H1 (cell line): ENCODE data around the gene AAK1. TPM values are rescaled to one million over a fixed set of nuclear protein-coding genes. Genes with fewer than 3 reads are reported as not detected.
A peak's percentile ranks its signal among the peaks of the same experiment; 100 is the strongest.

Experiments used
- CTCF ChIA-PET: fragments of 300-600 bp; sonication (Branson Sonifier 250); formaldehyde crosslinking; loops from one replicate; lab custom pipeline; 2021; ENCODE audit not compliant: partially characterized antibody; lab: Charles Lee
- POLR2A ChIA-PET: fragments of 300-600 bp; sonication (Branson Sonifier 250); formaldehyde crosslinking; loops from one replicate; lab custom pipeline; 2021; ENCODE audit warnings: inconsistent platforms; ENCODE audit not compliant: partially characterized antibody; lab: Charles Lee
- DNase-seq, 2 experiments: peaks; one replicate each; pipeline versions ENCODE4 v3.0.0 to v3.0.0-alpha.2; 2010 to 2022; ENCODE audit warnings: low spot score in 2 of 2, low read depth in 1 of 2, mixed read lengths in 1 of 2
- FAIRE-seq: peaks from 2 replicates; lab custom pipeline; 2011; peaks lifted over from hg19 to GRCh38; lab: Jason Lieb, UNC
- H2AFZ ChIP-seq: 2 replicates; pipeline ENCODE4 v1.8.1; 2012; ENCODE audit warnings: low read length, inconsistent platforms
- H2AK5ac ChIP-seq: 2 replicates; pipeline ENCODE4 v1.6.1; 2013; ENCODE audit warnings: low read depth, low read length
- H2BK120ac ChIP-seq: replicated peaks from 2 replicates; pipeline ENCODE3; 2013; ENCODE audit warnings: low read depth, low read length, inconsistent platforms
- H2BK12ac ChIP-seq: 2 replicates; pipeline ENCODE4 v1.6.1; 2013; ENCODE audit warnings: low read depth, low read length
- H2BK15ac ChIP-seq: 2 replicates; pipeline ENCODE4 v1.6.1; 2013; ENCODE audit warnings: low read length
- H2BK20ac ChIP-seq: 2 replicates; pipeline ENCODE4 v1.6.1; 2013; ENCODE audit warnings: low read length
- H2BK5ac ChIP-seq: 2 replicates; pipeline ENCODE4 v1.6.1; 2013; ENCODE audit warnings: low read depth, low read length
- H3K14ac ChIP-seq: 2 replicates; pipeline ENCODE4 v1.6.1; 2013; ENCODE audit warnings: inconsistent platforms; ENCODE audit not compliant: insufficient read length
- H3K18ac ChIP-seq: 2 replicates; pipeline ENCODE4 v1.6.1; 2013; ENCODE audit warnings: low read length; ENCODE audit errors: extremely low read depth
- H3K23ac ChIP-seq: 2 replicates; pipeline ENCODE4 v1.6.1; 2013; ENCODE audit warnings: inconsistent platforms; ENCODE audit not compliant: insufficient read length
- H3K23me2 ChIP-seq: 2 replicates; pipeline ENCODE4 v1.6.1; 2013; ENCODE audit warnings: low read depth, low read length
- H3K27ac ChIP-seq: 2 replicates; pipeline ENCODE4 v1.6.1; 2011; ENCODE audit warnings: low read depth, low read length, inconsistent platforms
- H3K27me3 ChIP-seq, 4 experiments: replicated peaks in 1 of 4; 1 replicate in 1 of 4; 2 replicates in 3 of 4; pipeline versions ENCODE4 v1.6.1 to v1.8.1; 2011 to 2013; ENCODE audit warnings: low read length in 3 of 4, mild to moderate bottlenecking in 3 of 4, inconsistent platforms in 2 of 4, mixed read lengths in 2 of 4, moderate library complexity in 1 of 4; ENCODE audit not compliant: control insufficient read depth in 3 of 4, insufficient read depth in 3 of 4; ENCODE audit errors: extremely low read depth in 1 of 4
- H3K36me3 ChIP-seq, 4 experiments: 2 replicates each; pipeline versions ENCODE4 v1.6.1 to v1.8.1; 2011 to 2013; ENCODE audit warnings: mild to moderate bottlenecking in 4 of 4, low read length in 3 of 4, moderate library complexity in 2 of 4, control low read depth in 1 of 4, inconsistent platforms in 1 of 4; ENCODE audit not compliant: insufficient read depth in 4 of 4, control insufficient read depth in 2 of 4
- H3K4ac ChIP-seq: replicated peaks from 2 replicates; pipeline ENCODE3; 2013; ENCODE audit warnings: low read length, low read depth, mixed read lengths, inconsistent platforms; ENCODE audit not compliant: insufficient read length
- H3K4me1 ChIP-seq, 4 experiments: replicated peaks in 1 of 4; 1 replicate in 1 of 4; 2 replicates in 3 of 4; pipeline versions ENCODE4 v1.6.1 to v1.8.1; 2011 to 2013; ENCODE audit warnings: low read length in 3 of 4, inconsistent platforms in 2 of 4, mixed read lengths in 1 of 4; ENCODE audit not compliant: insufficient read depth in 4 of 4, control insufficient read depth in 3 of 4
- H3K4me2 ChIP-seq, 2 experiments: 2 replicates each; pipeline versions ENCODE4 v1.6.1 to v1.8.1; 2011 to 2013; ENCODE audit warnings: low read depth in 2 of 2, low read length in 2 of 2, control low read depth in 1 of 2, inconsistent platforms in 1 of 2, mild to moderate bottlenecking in 1 of 2; ENCODE audit not compliant: insufficient read depth in 1 of 2
- H3K4me3 ChIP-seq, 4 experiments: fragments of 200-600, 300-600 bp in 1 of 4; sonication (generic), shearing (Covaris generic), sonication (Bioruptor Twin) in 1 of 4; 2 replicates each; pipeline versions ENCODE4 v1.5.1 to v1.8.1; 2011 to 2016; ENCODE audit warnings: low read length in 4 of 4, low read depth in 3 of 4, control low read depth in 2 of 4, inconsistent platforms in 2 of 4, mild to moderate bottlenecking in 2 of 4, mixed read lengths in 1 of 4, moderate library complexity in 1 of 4; ENCODE audit not compliant: insufficient read depth in 2 of 4; ENCODE audit errors: extremely low read depth in 1 of 4
- H3K56ac ChIP-seq: replicated peaks from 2 replicates; pipeline ENCODE3; 2013; ENCODE audit warnings: low read depth, mild to moderate bottlenecking, mixed read lengths, low read length, inconsistent platforms; ENCODE audit not compliant: insufficient read length
- H3K79me1 ChIP-seq: 2 replicates; pipeline ENCODE4 v1.6.1; 2013; ENCODE audit warnings: low read depth, low read length, control low read depth
- H3K79me2 ChIP-seq, 2 experiments: 2 replicates each; pipeline versions ENCODE4 v1.6.1 to v1.8.1; 2012 to 2013; ENCODE audit warnings: low read length in 2 of 2, mild to moderate bottlenecking in 2 of 2, inconsistent platforms in 1 of 2; ENCODE audit not compliant: insufficient read depth in 2 of 2, control insufficient read depth in 1 of 2
- H3K9ac ChIP-seq, 4 experiments: replicated peaks in 1 of 4; 1 replicate in 1 of 4; 2 replicates in 3 of 4; pipeline versions ENCODE4 v1.6.1 to v1.8.1; 2011 to 2013; ENCODE audit warnings: low read depth in 3 of 4, low read length in 3 of 4, control low read depth in 2 of 4, mild to moderate bottlenecking in 2 of 4, moderate library complexity in 2 of 4, inconsistent platforms in 1 of 4; ENCODE audit errors: extremely low read depth in 1 of 4
- H3K9me3 ChIP-seq, 2 experiments: 2 replicates each; pipeline versions ENCODE4 v1.6.1 to v1.8.1; 2012 to 2013; ENCODE audit warnings: mild to moderate bottlenecking in 2 of 2, moderate library complexity in 2 of 2, control low read depth in 1 of 2, inconsistent platforms in 1 of 2, low read depth in 1 of 2, low read length in 1 of 2, mixed read lengths in 1 of 2; ENCODE audit not compliant: insufficient read depth in 2 of 2
- H4K20me1 ChIP-seq, 2 experiments: replicated peaks in 1 of 2; 2 replicates each; pipeline versions ENCODE3 to v1.8.1; 2011 to 2013; ENCODE audit warnings: inconsistent platforms in 2 of 2, low read length in 2 of 2, mild to moderate bottlenecking in 1 of 2; ENCODE audit not compliant: insufficient read depth in 2 of 2, control insufficient read depth in 1 of 2
- H4K5ac ChIP-seq: 2 replicates; pipeline ENCODE4 v1.6.1; 2013; ENCODE audit warnings: low read length, low read depth, mixed read lengths, inconsistent platforms; ENCODE audit not compliant: insufficient read length
- H4K8ac ChIP-seq: 2 replicates; pipeline ENCODE4 v1.8.0; 2013; ENCODE audit warnings: mild to moderate bottlenecking, moderate library complexity, low read length, inconsistent platforms; ENCODE audit not compliant: insufficient read depth; ENCODE audit errors: extremely low read depth
- H4K91ac ChIP-seq: replicated peaks from 2 replicates; pipeline ENCODE3; 2013; ENCODE audit warnings: low read length, mixed read lengths, inconsistent platforms; ENCODE audit not compliant: insufficient read length
- BACH1 ChIP-seq: IDR thresholded peaks from 2 replicates; pipeline ENCODE4 v1.6.1; 2012; ENCODE audit warnings: low read length, improper control_type of control experiment
- CBX8 ChIP-seq: fragments of 300-800, 300-1000 bp; sonication (generic); IDR thresholded peaks from 2 replicates; pipeline ENCODE4 v1.7.1; 2016; ENCODE audit warnings: low read depth, low read length, borderline replicate concordance
- CHD2 ChIP-seq: IDR thresholded peaks from 2 replicates; pipeline ENCODE4 v1.6.1; 2012; ENCODE audit warnings: low read length, improper control_type of control experiment
- FOSL1 ChIP-seq: IDR thresholded peaks from 2 replicates; pipeline ENCODE4 v1.6.1; 2011; ENCODE audit warnings: mild to moderate bottlenecking, low read depth, low read length, moderate library complexity; ENCODE audit not compliant: insufficient read depth
- GTF2F1 ChIP-seq: IDR thresholded peaks from 2 replicates; pipeline ENCODE4 v1.6.1; 2012; ENCODE audit warnings: low read depth, low read length, improper control_type of control experiment, borderline replicate concordance
- KDM1A ChIP-seq: fragments of 200-600, 300-600 bp; sonication (generic); IDR thresholded peaks from 2 replicates; pipeline ENCODE4 v1.7.1; 2016; ENCODE audit warnings: mild to moderate bottlenecking, low read length, borderline replicate concordance
- POLR2A ChIP-seq, 2 experiments: IDR thresholded peaks; 1 replicate in 1 of 2; 2 replicates in 1 of 2; pipeline ENCODE4 v1.6.1; 2011; ENCODE audit warnings: low read depth in 2 of 2, low read length in 2 of 2, mild to moderate bottlenecking in 2 of 2; ENCODE audit errors: control extremely low read depth in 1 of 2
- POLR2AphosphoS5 ChIP-seq: IDR thresholded peaks from 2 replicates; pipeline ENCODE4 v1.6.1; 2011; ENCODE audit warnings: low read depth, low read length
- RNF2 ChIP-seq: fragments of 200-900, 300-1000 bp; sonication (generic); IDR thresholded peaks from 2 replicates; pipeline ENCODE4 v1.7.1; 2016; ENCODE audit warnings: borderline replicate concordance, low read depth, mild to moderate bottlenecking, antibody characterized with exemption, low read length; ENCODE audit not compliant: poor library complexity, severe bottlenecking; ENCODE audit errors: missing control alignments
- SP1 ChIP-seq: IDR thresholded peaks from 2 replicates; pipeline ENCODE4 v1.6.1; 2011; ENCODE audit warnings: low read depth, low read length
- SRF ChIP-seq: IDR thresholded peaks from 2 replicates; pipeline ENCODE4 v1.6.1; 2011; ENCODE audit warnings: mild to moderate bottlenecking, low read depth, low read length, moderate library complexity
- WGBS, 2 experiments: shearing (Covaris generic) in 1 of 2; methylation state at CpG; one replicate each; pipeline versions ENCODE4 v1.1.6 to v1.1.7; 2013 to 2015; ENCODE audit warnings: low lambda C conversion rate in 2 of 2, mixed read lengths in 2 of 2, inconsistent platforms in 1 of 2, low coverage in 1 of 2, missing lambda C conversion rate in 1 of 2; ENCODE audit not compliant: insufficient replicate concordance in 2 of 2, insufficient coverage in 1 of 2, insufficient read length in 1 of 2; ENCODE audit errors: extremely low coverage in 1 of 2, missing lambda C conversion rate in 1 of 2; 5-methylcytosine and 5-hydroxymethylcytosine counted together
- polyA plus RNA-seq, 7 experiments: library from polyadenylated mRNA; depleted of rRNA in 3 of 7; stranded (reverse) in 5 of 7; unstranded in 2 of 7; fragments of >200 nt in 5 of 7; fragments of 200-250 nt in 2 of 7; gene quantifications; 1 replicate in 5 of 7; 2 replicates in 1 of 7; 4 replicates in 1 of 7; pipeline versions ENCODE4 v1.2.1 to v1.2.3, GENCODE V29; 2011 to 2013; ENCODE audit warnings: missing spikeins in 2 of 7, mixed read lengths in 2 of 7
- total RNA-seq: library from RNA; stranded (reverse); fragmentation: NEBNext Ultra II Directional; extraction: Animal tissue kit (Norgen Biotek cat#: 25700); gene quantifications from 2 replicates; pipeline ENCODE4 v1.2.1, GENCODE V29; 2021
- TF ChIP-seq, protein P1 (sequence below): IDR thresholded peaks from 2 replicates; pipeline ENCODE4 v1.6.1; 2012; ENCODE audit warnings: low read length, inconsistent platforms

Gene AAK1
- total and polyA plus RNA-seq, 2 of the 8 experiments (the other 6 are each of a cell fraction or from before 2014, with no cell fraction given), result 10.0 to 40.5 TPM

DNA sequence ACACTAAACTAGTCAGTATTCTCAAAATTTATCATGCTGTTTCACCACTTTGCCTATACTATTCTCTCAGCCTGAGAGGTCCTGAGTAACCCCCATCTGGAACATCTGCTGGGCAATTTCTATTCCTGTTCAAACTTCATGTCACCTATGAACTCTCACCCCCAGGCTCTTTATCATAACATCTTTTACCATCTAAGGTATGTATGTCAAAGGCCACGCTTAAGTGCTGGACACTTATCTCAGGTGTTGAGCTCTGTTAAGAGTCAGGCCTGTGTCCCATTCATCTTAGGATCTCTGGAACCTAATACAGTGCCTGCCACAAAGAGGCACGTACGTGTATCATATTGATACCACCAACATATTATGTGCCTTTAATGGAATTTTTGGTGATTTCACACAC lies 4.9 kb downstream of the AAK1 start:
- Histone ChIP-seq H4K5ac (no peak overlapping the region), H3K4ac (no peak overlapping the region), H4K91ac (no peak overlapping the region), H2BK20ac (no peak overlapping the region), H2AK5ac (no peak overlapping the region), H3K4me2 (peak overlapping the region in 1 of 2 experiments; percentile 53; a peak in 2 of 4 replicates), H3K4me1 (peaks cover 0 to 17% (median 9%) of the 10 kb centered on the region in 4 experiments; a peak in 4 of 7 replicates), H3K79me1 (peaks cover 5% of the 10 kb centered on the region; the same call in 1 of the 2 replicates), H4K8ac (no peak overlapping the region), H2BK120ac (no peak overlapping the region), H3K36me3 (no peaks in the 10 kb centered on the region), H3K4me3 (no peak overlapping the region), H3K18ac (no peak overlapping the region), H2AFZ (no peak overlapping the region), H3K23ac (no peak overlapping the region), H2BK5ac (no peak overlapping the region), H3K14ac (no peak overlapping the region), H4K20me1 (peaks cover 1 to 2% of the 10 kb centered on the region in 2 experiments), H3K9ac (no peak overlapping the region), H2BK15ac (no peak overlapping the region), H3K56ac (no peak overlapping the region), H2BK12ac (no peak overlapping the region; the same call in 1 of the 2 replicates), H3K79me2 (peaks cover 10 to 84% of the 10 kb centered on the region in 2 experiments; a peak in 3 of 4 replicates), H3K27me3 (no peaks in the 10 kb centered on the region), H3K23me2 (0 out of 2 replicates have a peak, but pooled peaks cover 2% of the 10 kb centered on the region), H3K9me3 (no peaks in the 10 kb centered on the region), H3K27ac (no peak overlapping the region)
- ChIA-PET CTCF (interaction anchor here (1.2 to 3.5 kb wide), 2 partner anchors 10 to 74 kb away, joined by 3 to 18 read pairs; no protein-coding TSS in a partner anchor), POLR2A (no interaction called here)
- DNase-seq, result no peak
- no peak for FAIRE-seq
- 90% methylated on average over 3 of the region's 3 CpGs; no CpG with 5 or more reads in 1 of the 2 experiments for WGBS, 2 experiments
- TF ChIP-seq RNF2 (no peak), BACH1 (no peak), FOSL1 (no peak), CBX8 (no peak), POLR2A (IDR thresholded peaks at IDR 0.05; ENCODE audit: control extremely low read depth in 1 of 2, low read depth in 2 of 2, low read length in 2 of 2) (no peak), CHD2 (no peak), SRF (no peak), KDM1A (no peak), POLR2AphosphoS5 (no peak), SP1 (no peak), GTF2F1 (no peak)
- TF ChIP-seq, protein P1, sequence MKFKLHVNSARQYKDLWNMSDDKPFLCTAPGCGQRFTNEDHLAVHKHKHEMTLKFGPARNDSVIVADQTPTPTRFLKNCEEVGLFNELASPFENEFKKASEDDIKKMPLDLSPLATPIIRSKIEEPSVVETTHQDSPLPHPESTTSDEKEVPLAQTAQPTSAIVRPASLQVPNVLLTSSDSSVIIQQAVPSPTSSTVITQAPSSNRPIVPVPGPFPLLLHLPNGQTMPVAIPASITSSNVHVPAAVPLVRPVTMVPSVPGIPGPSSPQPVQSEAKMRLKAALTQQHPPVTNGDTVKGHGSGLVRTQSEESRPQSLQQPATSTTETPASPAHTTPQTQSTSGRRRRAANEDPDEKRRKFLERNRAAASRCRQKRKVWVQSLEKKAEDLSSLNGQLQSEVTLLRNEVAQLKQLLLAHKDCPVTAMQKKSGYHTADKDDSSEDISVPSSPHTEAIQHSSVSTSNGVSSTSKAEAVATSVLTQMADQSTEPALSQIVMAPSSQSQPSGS, result no peak
